A549 (cell line): ENCODE results near the gene DCAF15.

ENCODE experiments used
- BHLHE40 ChIP-seq: IDR thresholded peaks from 2 replicates; pipeline ENCODE4 v1.6.1; 2012; ENCODE audit warnings: low read depth, low read length, inconsistent platforms
- CBX2 ChIP-seq: fragments of 200-600 bp; sonication (generic); IDR thresholded peaks from 2 replicates; pipeline ENCODE4 v1.6.1; 2016; ENCODE audit warnings: low read depth, mild to moderate bottlenecking, borderline replicate concordance
- CEBPB ChIP-seq, 2 experiments: fragments of >200 bp in 1 of 2; sonication (Bioruptor Twin) in 1 of 2; formaldehyde crosslinking in 1 of 2; IDR thresholded peaks; 2 replicates each; pipeline ENCODE4 v1.6.1; 2012 to 2016
- CHD2 ChIP-seq: fragments of 150-350 bp; IDR thresholded peaks from 2 replicates; pipeline ENCODE4 v1.6.1; 2014; ENCODE audit warnings: low read length; ENCODE audit not compliant: partially characterized antibody
- EP300 ChIP-seq, 2 experiments: fragments of >200 bp; sonication (Bioruptor Twin); formaldehyde crosslinking; IDR thresholded peaks; 2 replicates in 1 of 2; 3 replicates in 1 of 2; pipeline ENCODE4 v1.6.1; 2016 to 2017
- ESRRA ChIP-seq: fragments of 150-350 bp; IDR thresholded peaks from 2 replicates; pipeline ENCODE4 v1.6.1; 2014; ENCODE audit warnings: mild to moderate bottlenecking, low read length, borderline replicate concordance
- FOSL2 ChIP-seq, 2 experiments: fragments of 450-650 bp in 1 of 2; fragments of >200 bp in 1 of 2; sonication (Bioruptor Twin) in 1 of 2; formaldehyde crosslinking; IDR thresholded peaks; 2 replicates each; pipeline versions ENCODE4 v1.5.0 to v1.6.1; 2016 to 2020; ENCODE audit warnings: mild to moderate bottlenecking in 1 of 2, moderate library complexity in 1 of 2
- KDM1A ChIP-seq: fragments of 200-600 bp; sonication (generic); IDR thresholded peaks from 2 replicates; pipeline ENCODE4 v1.6.1; 2016; ENCODE audit warnings: low read depth, mild to moderate bottlenecking
- POLR2A ChIP-seq: IDR thresholded peaks from 2 replicates; pipeline ENCODE4 v1.6.1; 2012; ENCODE audit warnings: mild to moderate bottlenecking, low read length
- RCOR1 ChIP-seq: fragments of 150-350 bp; IDR thresholded peaks from 2 replicates; pipeline ENCODE4 v1.6.1; 2014; ENCODE audit warnings: antibody characterized with exemption, low read length, low read depth
- TF ChIP-seq, protein P1 (sequence below): fragments of >200 bp; sonication (Bioruptor Twin); formaldehyde crosslinking; IDR thresholded peaks from 3 replicates; pipeline ENCODE4 v1.5.1; 2016
- TF ChIP-seq, protein P2 (sequence below): fragments of 250-450 bp; sonication (Bioruptor Pico); IDR thresholded peaks from 2 replicates; pipeline ENCODE4 v1.5.0; 2021; ENCODE audit warnings: mild to moderate bottlenecking, moderate library complexity, borderline replicate concordance

DNA sequence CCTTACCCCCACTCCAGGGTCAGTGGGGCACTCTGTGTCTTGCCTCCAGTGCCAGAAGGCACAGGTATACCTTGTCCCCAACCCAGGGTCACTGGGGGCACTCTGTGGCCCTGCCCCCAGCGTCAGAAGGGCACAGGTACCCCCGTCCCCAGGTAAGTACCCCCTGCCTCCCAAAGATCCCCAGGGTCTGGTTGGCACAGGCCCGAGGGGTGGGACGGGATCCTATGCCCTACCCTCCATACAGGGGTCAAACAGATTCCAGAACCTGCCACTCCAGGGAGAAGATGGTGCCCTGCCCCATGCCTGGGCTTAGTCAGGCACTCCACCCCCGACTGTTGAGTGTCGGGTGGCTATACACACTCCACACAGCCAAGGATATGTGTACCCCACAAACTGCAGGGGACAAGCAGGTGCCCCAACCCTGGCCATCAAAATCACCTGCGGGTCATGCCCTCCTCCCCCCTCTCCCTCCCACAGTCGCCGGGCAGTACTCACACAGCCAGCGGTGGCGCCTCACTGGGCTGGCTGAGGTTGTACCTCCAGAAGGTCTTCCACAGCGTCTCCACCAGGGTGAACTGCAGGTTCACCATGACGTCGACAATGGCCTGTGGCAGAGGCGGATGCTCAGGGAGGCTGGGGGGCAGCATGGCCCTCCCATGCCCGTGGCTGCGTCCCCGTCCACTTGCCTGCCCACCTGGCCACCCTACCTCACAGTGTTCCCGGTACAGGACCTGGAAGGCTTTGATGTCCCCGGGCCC, 13.8 kb downstream of the DCAF15 start:
- TF ChIP-seq POLR2A (no peak), ESRRA (no peak), RCOR1 (no peak), FOSL2 (IDR thresholded peaks at IDR 0.05) (no peak), FOSL2 (CRISPR knock-in tag; IDR thresholded peaks at IDR 0.05) (no peak), CHD2 (no peak), EP300 (IDR thresholded peaks at IDR 0.05) (no peak), BHLHE40 (no peak), KDM1A (no peak), CBX2 (no peak), CEBPB (IDR thresholded peaks at IDR 0.05) (no peak)
- TF ChIP-seq, protein P1, sequence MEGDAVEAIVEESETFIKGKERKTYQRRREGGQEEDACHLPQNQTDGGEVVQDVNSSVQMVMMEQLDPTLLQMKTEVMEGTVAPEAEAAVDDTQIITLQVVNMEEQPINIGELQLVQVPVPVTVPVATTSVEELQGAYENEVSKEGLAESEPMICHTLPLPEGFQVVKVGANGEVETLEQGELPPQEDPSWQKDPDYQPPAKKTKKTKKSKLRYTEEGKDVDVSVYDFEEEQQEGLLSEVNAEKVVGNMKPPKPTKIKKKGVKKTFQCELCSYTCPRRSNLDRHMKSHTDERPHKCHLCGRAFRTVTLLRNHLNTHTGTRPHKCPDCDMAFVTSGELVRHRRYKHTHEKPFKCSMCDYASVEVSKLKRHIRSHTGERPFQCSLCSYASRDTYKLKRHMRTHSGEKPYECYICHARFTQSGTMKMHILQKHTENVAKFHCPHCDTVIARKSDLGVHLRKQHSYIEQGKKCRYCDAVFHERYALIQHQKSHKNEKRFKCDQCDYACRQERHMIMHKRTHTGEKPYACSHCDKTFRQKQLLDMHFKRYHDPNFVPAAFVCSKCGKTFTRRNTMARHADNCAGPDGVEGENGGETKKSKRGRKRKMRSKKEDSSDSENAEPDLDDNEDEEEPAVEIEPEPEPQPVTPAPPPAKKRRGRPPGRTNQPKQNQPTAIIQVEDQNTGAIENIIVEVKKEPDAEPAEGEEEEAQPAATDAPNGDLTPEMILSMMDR, result no peak
- TF ChIP-seq, protein P2, sequence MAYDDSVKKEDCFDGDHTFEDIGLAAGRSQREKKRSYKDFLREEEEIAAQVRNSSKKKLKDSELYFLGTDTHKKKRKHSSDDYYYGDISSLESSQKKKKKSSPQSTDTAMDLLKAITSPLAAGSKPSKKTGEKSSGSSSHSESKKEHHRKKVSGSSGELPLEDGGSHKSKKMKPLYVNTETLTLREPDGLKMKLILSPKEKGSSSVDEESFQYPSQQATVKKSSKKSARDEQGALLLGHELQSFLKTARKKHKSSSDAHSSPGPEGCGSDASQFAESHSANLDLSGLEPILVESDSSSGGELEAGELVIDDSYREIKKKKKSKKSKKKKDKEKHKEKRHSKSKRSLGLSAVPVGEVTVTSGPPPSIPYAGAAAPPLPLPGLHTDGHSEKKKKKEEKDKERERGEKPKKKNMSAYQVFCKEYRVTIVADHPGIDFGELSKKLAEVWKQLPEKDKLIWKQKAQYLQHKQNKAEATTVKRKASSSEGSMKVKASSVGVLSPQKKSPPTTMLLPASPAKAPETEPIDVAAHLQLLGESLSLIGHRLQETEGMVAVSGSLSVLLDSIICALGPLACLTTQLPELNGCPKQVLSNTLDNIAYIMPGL (CRISPR knock-in tag), result no peak
